WI38 (cell line): ENCODE measurements around the gene CCDC50.
A peak's percentile ranks its signal among the peaks of the same experiment; 100 is the strongest.

Experiments used
- H3K4me3 ChIP-seq: 2 replicates; pipeline ENCODE4 v1.5.1; 2011; ENCODE audit warnings: low read depth, mild to moderate bottlenecking, control low read depth, low read length
- CTCF ChIP-seq: IDR thresholded peaks from 2 replicates; pipeline ENCODE4 v1.5.1; 2012; ENCODE audit warnings: low read depth, mild to moderate bottlenecking, control low read depth, low read length

The CCDC50 gene

GRCh38 chr3:191320316-191320715, 8.9 kb upstream of the CCDC50 start:
- no peak for TF ChIP-seq CTCF

GRCh38 chr3:191321019-191321767, 8.0 kb upstream of the CCDC50 start:
- no peak for TF ChIP-seq CTCF
- H3K4me3 ChIP-seq, result no peak overlapping the region

More at GRCh38 chr3:191320316-191320715, 8.9 kb upstream of the CCDC50 start:
- no peak overlapping the region for H3K4me3 ChIP-seq

GRCh38 chr3:191324936-191325335, 4.3 kb upstream of the CCDC50 start:
- TF ChIP-seq CTCF, result no peak
- no peak overlapping the region for H3K4me3 ChIP-seq

GRCh38 chr3:191327526-191327925, 1.7 kb upstream of the CCDC50 start:
- no peak overlapping the region for H3K4me3 ChIP-seq
- no peak for TF ChIP-seq CTCF

GRCh38 chr3:191328383-191328961, 722 bp upstream of the CCDC50 start:
- no peak for TF ChIP-seq CTCF
- H3K4me3 ChIP-seq, result peak overlapping the region; percentile 75

- H3K4me3 ChIP-seq, result peak within 1 kb of the TSS; percentile 75
These were observed 698 bp downstream of the CCDC50 start, which contains the start of gene UTS2B for GRCh38 chr3:191329654-191330529. TSS of gene UTS2B (minus strand) at chr3:191330526. CDS start at chr3:191282189, 48,337 bp downstream.

More at GRCh38 chr3:191329654-191330529, 698 bp downstream of the CCDC50 start, which contains the start of gene UTS2B:
- no peak for TF ChIP-seq CTCF
